DOHH2 (cell line): ENCODE results near the gene PROZ.

Experiments
- CTCF ChIP-seq: fragments of 200-600 bp; sonication (generic); IDR thresholded peaks from one replicate; pipeline ENCODE4 v1.5.1; 2014; ENCODE audit warnings: antibody characterized with exemption, mild to moderate bottlenecking, low read depth, low read length; ENCODE audit not compliant: poor library complexity, severe bottlenecking
- EZH2phosphoT487 ChIP-seq: fragments of 200-600 bp; sonication (generic); IDR thresholded peaks from 2 replicates; pipeline ENCODE4 v1.6.1; 2017; ENCODE audit warnings: borderline replicate concordance, mild to moderate bottlenecking, antibody characterized with exemption, low read length, moderate library complexity, mixed read lengths

DNA sequence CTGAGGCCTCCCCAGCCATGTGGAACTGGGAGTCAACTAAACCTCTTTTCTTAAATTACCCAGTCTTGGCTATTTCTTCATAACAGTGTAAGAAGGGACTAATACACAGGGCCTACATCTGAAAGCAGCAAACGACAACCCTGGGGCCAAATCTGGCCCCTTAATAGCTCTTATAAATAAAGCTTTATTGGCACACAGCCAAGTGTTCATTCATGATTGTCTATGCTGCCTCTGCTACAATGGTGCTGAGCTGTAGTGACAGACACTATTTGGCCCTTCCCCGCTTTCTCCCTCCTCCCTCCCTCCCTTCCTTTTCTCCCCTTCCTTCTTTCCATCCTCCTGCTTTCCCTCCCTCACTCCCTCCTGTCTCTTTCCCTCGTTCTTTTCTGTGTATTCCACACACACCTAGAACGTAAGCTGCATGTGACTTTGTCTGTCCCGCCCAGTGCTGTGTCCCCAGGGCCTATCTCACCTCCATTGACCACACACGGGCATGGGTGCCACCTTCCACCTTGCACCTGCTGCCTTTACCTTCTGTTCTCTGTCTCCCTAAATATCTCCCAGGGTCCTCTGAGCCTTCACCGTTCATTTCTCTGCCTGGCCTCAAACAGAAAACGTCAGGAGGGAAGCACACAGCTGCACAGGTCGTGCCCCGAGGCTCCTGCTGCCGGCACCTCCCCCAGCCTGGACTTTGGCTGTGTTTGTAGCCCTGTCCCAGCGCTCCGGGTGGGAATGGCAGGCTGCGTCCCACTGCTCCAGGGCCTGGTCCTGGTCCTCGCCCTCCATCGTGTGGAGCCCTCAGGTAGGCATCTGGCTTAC, at the start of gene PROZ:
- TF ChIP-seq CTCF (no peak), EZH2phosphoT487 (no peak)
